ENCODE measurements around the gene SPDYE4. TPM values are rescaled to one million over a fixed set of nuclear protein-coding genes. Genes with fewer than 3 reads are reported as not detected.

Gene SPDYE4
- total and polyA plus RNA-seq, 2 experiments from 2014 or later = not detected

DNA sequence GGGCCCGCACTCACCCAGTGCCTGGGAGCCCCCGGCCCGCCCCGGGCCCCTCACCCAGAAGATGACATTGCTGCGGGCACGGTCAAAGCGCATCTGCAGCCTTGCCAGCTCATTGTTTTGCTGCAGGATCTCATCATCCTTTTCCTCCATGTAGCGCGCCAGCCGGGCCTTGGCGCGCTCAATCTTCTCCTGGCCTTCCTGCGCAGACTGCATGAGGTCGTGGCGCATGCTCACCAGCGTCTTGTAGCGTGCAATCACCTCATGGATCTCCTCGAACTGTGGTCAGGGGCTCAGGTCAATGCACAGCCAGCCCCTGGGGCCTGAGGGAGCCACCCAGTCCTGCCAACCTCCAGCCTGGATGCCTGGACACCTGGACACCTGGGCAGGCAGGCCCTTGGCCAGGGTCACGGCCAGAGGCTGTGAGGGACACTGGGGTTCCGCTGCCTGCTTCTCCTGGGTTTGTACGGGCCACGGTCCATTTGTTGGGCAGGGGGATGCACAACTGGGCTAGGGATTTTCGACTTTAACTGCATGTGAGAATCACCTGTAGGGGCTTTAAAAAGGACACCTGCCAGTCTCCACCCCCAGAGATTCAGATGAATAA lies 22.9 kb downstream of the SPDYE4 start:
- Histone ChIP-seq H3K27ac (ENCODE audit: low read depth) (no peak overlapping the region), H3K4me2 (no peak overlapping the region), H3F3A (replicated peaks; ENCODE audit: low read depth) (0 out of 2 replicates have a peak, but pooled peaks cover 2% of the 10 kb centered on the region), H3K36me3 (ENCODE audit: insufficient read depth) (no peaks in the 10 kb centered on the region), H3K4me3 (no peak overlapping the region), H3K27me3 (ENCODE audit: insufficient read depth) (no peaks in the 10 kb centered on the region), H2AFZ (no peak overlapping the region), H4K20me1 (replicated peaks; ENCODE audit: insufficient read depth) (no peaks in the 10 kb centered on the region), H3K4me1 (ENCODE audit: insufficient read depth) (no peaks in the 10 kb centered on the region; the same call in 1 of the 2 replicates), H3K79me2 (replicated peaks; ENCODE audit: insufficient read depth) (no peaks in the 10 kb centered on the region), H3K9me2 (ENCODE audit: insufficient read depth) (0 out of 2 replicates have a peak, but pooled peaks cover under 1% of the 10 kb centered on the region)
- H3K4me3 Mint-ChIP-seq = no peak overlapping the region
- peaks cover 11% of the 10 kb centered on the region for H3K27me3 Mint-ChIP-seq (ENCODE audit: insufficient read depth, low read depth, poor library complexity)
- no peaks in the 10 kb centered on the region for H3K36me3 Mint-ChIP-seq (ENCODE audit: low read depth)
- ATAC-seq = no peak
- no peak overlapping the region for H3K27ac Mint-ChIP-seq
- no peaks in the 10 kb centered on the region for H3K9me3 Mint-ChIP-seq
- no peak for TF ChIP-seq EZH2 (IDR thresholded peaks at IDR 0.05; ENCODE audit: low read depth, unreplicated experiment)
- TF ChIP-seq ETS1 (IDR thresholded peaks at IDR 0.05) = no peak
- TF ChIP-seq STAT1 (IDR thresholded peaks at IDR 0.05; ENCODE audit: unreplicated experiment) = no peak
- TF ChIP-seq CTCF (conservative IDR thresholded peaks at IDR 0.05; ENCODE audit: low read depth in 2 of 2) = no peak
- TF ChIP-seq ZNF331 (CRISPR knock-in tag; IDR thresholded peaks at IDR 0.05; ENCODE audit: low read depth) = no peak
- peaks cover 12% of the 10 kb centered on the region for H3K4me1 Mint-ChIP-seq
- DNase-seq (ENCODE audit: low spot score) = no peak

- ATAC-seq (no peak), DNase-seq (ENCODE audit: low spot score) (no peak)
- Histone ChIP-seq H3K4me2 (no peak overlapping the region), H3F3A (replicated peaks; ENCODE audit: low read depth) (0 out of 2 replicates have a peak, but pooled peaks cover 2% of the 10 kb centered on the region), H3K36me3 (ENCODE audit: insufficient read depth) (no peaks in the 10 kb centered on the region), H3K4me3 (no peak overlapping the region), H3K79me2 (replicated peaks; ENCODE audit: insufficient read depth) (no peaks in the 10 kb centered on the region), H3K27ac (ENCODE audit: low read depth) (no peak overlapping the region), H3K4me1 (ENCODE audit: insufficient read depth) (no peaks in the 10 kb centered on the region; the same call in 1 of the 2 replicates), H3K9me2 (ENCODE audit: insufficient read depth) (0 out of 2 replicates have a peak, but pooled peaks cover 2% of the 10 kb centered on the region), H3K27me3 (ENCODE audit: insufficient read depth) (no peaks in the 10 kb centered on the region), H2AFZ (no peak overlapping the region), H4K20me1 (replicated peaks; ENCODE audit: insufficient read depth) (no peaks in the 10 kb centered on the region)
- no peak overlapping the region for H3K27ac Mint-ChIP-seq
- peaks cover 14% of the 10 kb centered on the region for H3K4me1 Mint-ChIP-seq
- no peak overlapping the region for H3K4me3 Mint-ChIP-seq
- H3K36me3 Mint-ChIP-seq (ENCODE audit: low read depth) = no peaks in the 10 kb centered on the region
- H3K9me3 Mint-ChIP-seq = no peaks in the 10 kb centered on the region
- no peak for TF ChIP-seq JUNB (IDR thresholded peaks at IDR 0.05; ENCODE audit: unreplicated experiment)
- TF ChIP-seq ETS1 (IDR thresholded peaks at IDR 0.05) = no peak
- TF ChIP-seq, protein P1, sequence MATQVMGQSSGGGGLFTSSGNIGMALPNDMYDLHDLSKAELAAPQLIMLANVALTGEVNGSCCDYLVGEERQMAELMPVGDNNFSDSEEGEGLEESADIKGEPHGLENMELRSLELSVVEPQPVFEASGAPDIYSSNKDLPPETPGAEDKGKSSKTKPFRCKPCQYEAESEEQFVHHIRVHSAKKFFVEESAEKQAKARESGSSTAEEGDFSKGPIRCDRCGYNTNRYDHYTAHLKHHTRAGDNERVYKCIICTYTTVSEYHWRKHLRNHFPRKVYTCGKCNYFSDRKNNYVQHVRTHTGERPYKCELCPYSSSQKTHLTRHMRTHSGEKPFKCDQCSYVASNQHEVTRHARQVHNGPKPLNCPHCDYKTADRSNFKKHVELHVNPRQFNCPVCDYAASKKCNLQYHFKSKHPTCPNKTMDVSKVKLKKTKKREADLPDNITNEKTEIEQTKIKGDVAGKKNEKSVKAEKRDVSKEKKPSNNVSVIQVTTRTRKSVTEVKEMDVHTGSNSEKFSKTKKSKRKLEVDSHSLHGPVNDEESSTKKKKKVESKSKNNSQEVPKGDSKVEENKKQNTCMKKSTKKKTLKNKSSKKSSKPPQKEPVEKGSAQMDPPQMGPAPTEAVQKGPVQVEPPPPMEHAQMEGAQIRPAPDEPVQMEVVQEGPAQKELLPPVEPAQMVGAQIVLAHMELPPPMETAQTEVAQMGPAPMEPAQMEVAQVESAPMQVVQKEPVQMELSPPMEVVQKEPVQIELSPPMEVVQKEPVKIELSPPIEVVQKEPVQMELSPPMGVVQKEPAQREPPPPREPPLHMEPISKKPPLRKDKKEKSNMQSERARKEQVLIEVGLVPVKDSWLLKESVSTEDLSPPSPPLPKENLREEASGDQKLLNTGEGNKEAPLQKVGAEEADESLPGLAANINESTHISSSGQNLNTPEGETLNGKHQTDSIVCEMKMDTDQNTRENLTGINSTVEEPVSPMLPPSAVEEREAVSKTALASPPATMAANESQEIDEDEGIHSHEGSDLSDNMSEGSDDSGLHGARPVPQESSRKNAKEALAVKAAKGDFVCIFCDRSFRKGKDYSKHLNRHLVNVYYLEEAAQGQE (IDR thresholded peaks at IDR 0.05; ENCODE audit: unreplicated experiment) = no peak
- no peak for TF ChIP-seq STAT1 (IDR thresholded peaks at IDR 0.05; ENCODE audit: unreplicated experiment)
- peaks cover 11% of the 10 kb centered on the region for H3K27me3 Mint-ChIP-seq (ENCODE audit: insufficient read depth, low read depth, poor library complexity)
Measured at GRCh38 chr17:8734876-8735275, 23.5 kb downstream of the SPDYE4 start.
